Type B pancreatic cell (in vitro differentiated cells): ENCODE results near the gene GFOD1. TPM values are rescaled to one million over a fixed set of nuclear protein-coding genes. Genes with fewer than 3 reads are reported as not detected.

ENCODE experiments used
- DNase-seq: peaks from one replicate; pipeline ENCODE4 v3.0.0; 2021; ENCODE audit warnings: mixed read lengths; ENCODE audit not compliant: unreplicated experiment; ENCODE audit errors: extremely low spot score
- H3K27ac Mint-ChIP-seq: 2 replicates; pipeline ENCODE4 v1.8.0; 2021; ENCODE audit warnings: mild to moderate bottlenecking, mixed read lengths
- H3K27me3 Mint-ChIP-seq: 2 replicates; pipeline ENCODE4 v1.8.0; 2021; ENCODE audit warnings: mixed read lengths
- H3K36me3 Mint-ChIP-seq: 2 replicates; pipeline ENCODE4 v1.8.0; 2021; ENCODE audit warnings: mixed read lengths
- H3K4me1 Mint-ChIP-seq: one replicate; pipeline ENCODE4 v1.8.0; 2021; ENCODE audit warnings: mixed read lengths; ENCODE audit not compliant: unreplicated experiment
- H3K4me3 Mint-ChIP-seq: 2 replicates; pipeline ENCODE4 v1.8.0; 2021; ENCODE audit warnings: mild to moderate bottlenecking, mixed read lengths
- H3K9me3 Mint-ChIP-seq: 2 replicates; pipeline ENCODE4 v1.8.0; 2021; ENCODE audit warnings: mixed read lengths
- CTCF ChIP-seq: fragments of 200-600 bp; sonication (generic); conservative IDR thresholded peaks from 2 replicates; pipeline ENCODE4 v1.5.0; 2021; ENCODE audit warnings: antibody characterized with exemption, mild to moderate bottlenecking
- total RNA-seq: library from RNA; stranded (reverse); gene quantifications from 2 replicates; pipeline ENCODE4 v1.2.1, GENCODE V29; 2021; ENCODE audit warnings: low replicate concordance

The GFOD1 gene
- total RNA-seq, 1 donor from 2014 or later = 4.8 TPM

DNA sequence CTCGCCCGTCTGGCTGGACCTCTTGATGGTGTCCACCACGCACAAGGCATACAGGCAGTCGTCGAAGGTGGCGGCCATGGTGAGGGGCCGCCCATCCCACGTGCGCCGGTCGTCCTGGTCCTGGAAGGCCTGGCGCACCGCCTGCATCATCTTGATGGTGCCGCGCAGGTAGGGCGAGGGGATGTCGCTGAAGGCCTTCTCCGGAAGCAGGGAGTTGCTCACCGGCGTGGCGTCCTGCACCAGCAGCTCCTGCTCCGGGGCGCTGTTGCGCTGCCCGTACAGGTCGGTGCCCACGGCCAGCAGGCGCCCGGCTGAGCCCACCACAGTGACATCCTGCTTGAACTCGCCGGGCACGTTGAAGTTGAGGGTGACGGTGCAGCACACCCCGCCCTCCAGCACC is 122.6 kb downstream of the GFOD1 start:
- no peaks in the 10 kb centered on the region for H3K27me3 Mint-ChIP-seq
- peaks cover 3% of the 10 kb centered on the region for H3K36me3 Mint-ChIP-seq
- H3K4me1 Mint-ChIP-seq = peaks cover 27% of the 10 kb centered on the region
- TF ChIP-seq CTCF = no peak
- no peak for DNase-seq
- H3K9me3 Mint-ChIP-seq = no peaks in the 10 kb centered on the region
- no peak overlapping the region for H3K4me3 Mint-ChIP-seq
- H3K27ac Mint-ChIP-seq = no peak overlapping the region

GRCh38 chr6:13362412-13362811 is 125.0 kb downstream of the GFOD1 start:
- no peak overlapping the region for H3K4me3 Mint-ChIP-seq
- TF ChIP-seq CTCF = no peak
- no peaks in the 10 kb centered on the region for H3K9me3 Mint-ChIP-seq
- no peaks in the 10 kb centered on the region for H3K27me3 Mint-ChIP-seq
- no peak overlapping the region for H3K27ac Mint-ChIP-seq
- peaks cover 19% of the 10 kb centered on the region for H3K4me1 Mint-ChIP-seq
- H3K36me3 Mint-ChIP-seq = peaks cover 3% of the 10 kb centered on the region
- DNase-seq = no peak

GRCh38 chr6:13360671-13361540 is 126.5 kb downstream of the GFOD1 start:
- Mint-ChIP-seq H3K4me1 (peaks cover 17% of the 10 kb centered on the region), H3K9me3 (no peaks in the 10 kb centered on the region), H3K4me3 (no peak overlapping the region), H3K36me3 (peaks cover 3% of the 10 kb centered on the region), H3K27ac (no peak overlapping the region), H3K27me3 (no peaks in the 10 kb centered on the region)
- no peak for TF ChIP-seq CTCF
- DNase-seq = no peak

GRCh38 chr6:13359287-13359686 is 128.1 kb downstream of the GFOD1 start:
- Mint-ChIP-seq H3K27ac (no peak overlapping the region), H3K4me3 (no peak overlapping the region), H3K27me3 (no peaks in the 10 kb centered on the region), H3K36me3 (peaks cover 3% of the 10 kb centered on the region), H3K9me3 (no peaks in the 10 kb centered on the region), H3K4me1 (peaks cover 29% of the 10 kb centered on the region)
- DNase-seq = no peak
- no peak for TF ChIP-seq CTCF

- H3K9me3 Mint-ChIP-seq = no peaks in the 10 kb centered on the region
- peaks cover 3% of the 10 kb centered on the region for H3K36me3 Mint-ChIP-seq
- no peak overlapping the region for H3K27ac Mint-ChIP-seq
- no peak overlapping the region for H3K4me3 Mint-ChIP-seq
- DNase-seq = no peak
- no peaks in the 10 kb centered on the region for H3K27me3 Mint-ChIP-seq
- TF ChIP-seq CTCF = no peak
- H3K4me1 Mint-ChIP-seq = peaks cover 25% of the 10 kb centered on the region
These were observed 128.9 kb downstream of the GFOD1 start for GRCh38 chr6:13358511-13358910.
